OCI-LY3 (cell line): ENCODE results near the gene RBM11.

Experiments
- H2AFZ ChIP-seq: fragments of 200-600, 300-600 bp; shearing (Covaris generic); 2 replicates; pipeline ENCODE4 v1.6.0; 2014; ENCODE audit warnings: antibody characterized with exemption, low read depth, low read length
- H3K27ac ChIP-seq: fragments of 200-600, 300-600 bp; sonication (generic); 2 replicates; pipeline ENCODE4 v1.5.1; 2014; ENCODE audit warnings: mild to moderate bottlenecking, low read length, moderate library complexity, mixed read lengths
- H3K27me3 ChIP-seq: fragments of 200-600, 300-600 bp; sonication (generic); 2 replicates; pipeline ENCODE4 v1.6.1; 2014; ENCODE audit warnings: low read depth, low read length, mixed read lengths
- H3K36me3 ChIP-seq: fragments of 200-600, 300-600 bp; sonication (generic); replicated peaks from 2 replicates; pipeline ENCODE3; 2014; ENCODE audit warnings: low read depth, low read length, mixed read lengths
- H3K4me1 ChIP-seq: fragments of 300-600, 200-600 bp; sonication (generic); 2 replicates; pipeline ENCODE4 v1.6.1; 2014; ENCODE audit warnings: low read length, mixed read lengths
- H3K4me2 ChIP-seq: fragments of 200-600, 300-600 bp; sonication (generic); 2 replicates; pipeline ENCODE4 v1.6.1; 2014; ENCODE audit warnings: low read length, mixed read lengths
- H3K4me3 ChIP-seq: fragments of 300-600, 200-600 bp; sonication (generic); 2 replicates; pipeline ENCODE4 v1.5.1; 2014; ENCODE audit warnings: antibody characterized with exemption, mild to moderate bottlenecking, low read length, moderate library complexity
- H3K79me2 ChIP-seq: fragments of 300-600, 200-600 bp; shearing (Covaris generic); 2 replicates; pipeline ENCODE4 v1.6.1; 2014; ENCODE audit warnings: mild to moderate bottlenecking, low read length, mixed read lengths
- H3K9ac ChIP-seq: fragments of 300-600, 200-600 bp; shearing (Covaris generic); 2 replicates; pipeline ENCODE4 v1.6.0; 2014; ENCODE audit warnings: mild to moderate bottlenecking, low read length, moderate library complexity
- H3K9me3 ChIP-seq: fragments of 200-600, 300-600 bp; shearing (Covaris generic); 2 replicates; pipeline ENCODE4 v1.6.1; 2014; ENCODE audit warnings: low read length, mixed read lengths; ENCODE audit not compliant: insufficient read depth
- H4K20me1 ChIP-seq: fragments of 200-600, 300-600 bp; sonication (generic); 2 replicates; pipeline ENCODE4 v1.6.1; 2016; ENCODE audit warnings: low read length, mixed read lengths; ENCODE audit not compliant: insufficient read depth
- EZH2phosphoT487 ChIP-seq: fragments of 200-600 bp; shearing (Covaris generic); IDR thresholded peaks from 2 replicates; pipeline ENCODE4 v1.6.1; 2018; ENCODE audit warnings: antibody characterized with exemption, mixed run types, low read depth
- TF ChIP-seq, protein P1 (sequence below): fragments of 200-600, 300-600 bp; sonication (generic); IDR thresholded peaks from 2 replicates; pipeline ENCODE4 v1.5.1; 2014; ENCODE audit warnings: antibody characterized with exemption, low read length, low read depth

Gene RBM11

DNA sequence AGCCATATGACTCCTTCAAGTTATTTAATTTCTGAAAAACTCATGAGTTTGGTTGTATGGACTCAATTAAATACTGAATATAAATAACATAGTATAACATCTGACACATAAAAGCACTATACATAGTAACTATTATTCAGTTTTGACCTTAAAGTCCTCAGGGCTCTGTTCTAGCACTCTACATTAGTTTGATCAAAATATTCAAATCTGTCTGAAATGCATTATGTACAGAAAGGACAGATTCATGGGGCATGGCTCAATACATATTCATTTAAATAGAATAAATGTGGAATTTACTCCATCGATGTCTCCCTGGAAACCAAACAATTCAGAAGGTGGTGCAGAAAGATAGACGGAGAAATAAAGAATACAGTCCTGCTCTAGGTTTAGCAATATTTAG, 49.1 kb downstream of the RBM11 start:
- no peaks in the 10 kb centered on the region for H3K79me2 ChIP-seq
- no peak overlapping the region for H3K4me3 ChIP-seq
- H2AFZ ChIP-seq = no peak overlapping the region
- no peak overlapping the region for H3K4me2 ChIP-seq
- no peak overlapping the region for H3K27ac ChIP-seq
- H4K20me1 ChIP-seq = no peaks in the 10 kb centered on the region
- H3K9me3 ChIP-seq = no peaks in the 10 kb centered on the region
- H3K27me3 ChIP-seq = no peaks in the 10 kb centered on the region
- no peaks in the 10 kb centered on the region for H3K36me3 ChIP-seq
- TF ChIP-seq EZH2phosphoT487 = no peak
- TF ChIP-seq, protein P1, sequence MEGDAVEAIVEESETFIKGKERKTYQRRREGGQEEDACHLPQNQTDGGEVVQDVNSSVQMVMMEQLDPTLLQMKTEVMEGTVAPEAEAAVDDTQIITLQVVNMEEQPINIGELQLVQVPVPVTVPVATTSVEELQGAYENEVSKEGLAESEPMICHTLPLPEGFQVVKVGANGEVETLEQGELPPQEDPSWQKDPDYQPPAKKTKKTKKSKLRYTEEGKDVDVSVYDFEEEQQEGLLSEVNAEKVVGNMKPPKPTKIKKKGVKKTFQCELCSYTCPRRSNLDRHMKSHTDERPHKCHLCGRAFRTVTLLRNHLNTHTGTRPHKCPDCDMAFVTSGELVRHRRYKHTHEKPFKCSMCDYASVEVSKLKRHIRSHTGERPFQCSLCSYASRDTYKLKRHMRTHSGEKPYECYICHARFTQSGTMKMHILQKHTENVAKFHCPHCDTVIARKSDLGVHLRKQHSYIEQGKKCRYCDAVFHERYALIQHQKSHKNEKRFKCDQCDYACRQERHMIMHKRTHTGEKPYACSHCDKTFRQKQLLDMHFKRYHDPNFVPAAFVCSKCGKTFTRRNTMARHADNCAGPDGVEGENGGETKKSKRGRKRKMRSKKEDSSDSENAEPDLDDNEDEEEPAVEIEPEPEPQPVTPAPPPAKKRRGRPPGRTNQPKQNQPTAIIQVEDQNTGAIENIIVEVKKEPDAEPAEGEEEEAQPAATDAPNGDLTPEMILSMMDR = no peak
- no peak overlapping the region for H3K9ac ChIP-seq
- H3K4me1 ChIP-seq = no peaks in the 10 kb centered on the region

DNA sequence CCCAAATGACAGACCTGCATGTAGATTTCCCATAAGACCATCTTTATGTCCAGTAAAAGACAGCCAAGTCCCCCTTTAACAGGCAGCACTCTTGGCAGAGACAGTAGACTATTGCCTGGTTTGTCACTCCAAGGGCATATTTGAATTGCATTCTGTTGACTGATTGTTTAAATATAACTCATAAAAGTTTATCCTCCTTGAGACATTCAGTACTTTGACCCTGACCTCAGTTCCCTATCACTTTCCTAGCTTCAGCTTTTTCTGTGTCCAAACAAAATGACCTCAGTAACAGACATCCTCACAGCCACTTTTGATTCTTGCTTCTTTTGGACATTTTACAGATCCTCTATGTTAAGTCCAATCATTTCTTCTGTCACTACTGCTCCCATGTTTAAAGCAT, 51.1 kb downstream of the RBM11 start:
- TF ChIP-seq, protein P1 = no peak
- no peak for TF ChIP-seq EZH2phosphoT487
- no peaks in the 10 kb centered on the region for H3K9me3 ChIP-seq

DNA sequence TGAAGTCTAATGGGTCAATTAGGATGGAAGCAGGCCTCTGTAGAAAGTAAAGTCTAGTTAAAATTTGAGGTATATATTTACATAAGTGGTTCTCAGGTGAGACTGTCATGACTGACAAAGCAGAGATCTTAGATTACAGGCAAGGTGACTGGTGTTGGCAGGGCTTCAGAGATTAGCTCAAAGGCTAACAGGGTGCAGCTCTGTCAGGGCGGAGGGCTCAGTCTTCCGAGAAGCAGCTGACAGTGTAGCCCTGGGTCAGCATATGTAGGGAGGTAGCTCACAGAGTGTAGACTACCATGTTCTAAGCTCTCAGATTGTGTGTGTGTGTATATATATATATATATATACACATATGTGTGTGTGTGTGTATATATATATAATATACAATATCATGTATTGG, 54.7 kb downstream of the RBM11 start:
- no peak overlapping the region for H3K9ac ChIP-seq
- H3K4me3 ChIP-seq = no peak overlapping the region
- no peaks in the 10 kb centered on the region for H3K79me2 ChIP-seq
- H3K27ac ChIP-seq = no peak overlapping the region
- no peak overlapping the region for H3K4me2 ChIP-seq
- no peaks in the 10 kb centered on the region for H3K4me1 ChIP-seq
- TF ChIP-seq EZH2phosphoT487 = no peak
- TF ChIP-seq, protein P1 = no peak
- no peaks in the 10 kb centered on the region for H3K9me3 ChIP-seq
- no peaks in the 10 kb centered on the region for H3K36me3 ChIP-seq
- no peaks in the 10 kb centered on the region for H3K27me3 ChIP-seq
- H2AFZ ChIP-seq = no peak overlapping the region
- no peaks in the 10 kb centered on the region for H4K20me1 ChIP-seq

More for the DNA sequence above, 51.1 kb downstream of the RBM11 start:
- Histone ChIP-seq H3K27ac (no peak overlapping the region), H3K9ac (no peak overlapping the region), H3K4me1 (no peaks in the 10 kb centered on the region), H3K4me3 (no peak overlapping the region), H4K20me1 (no peaks in the 10 kb centered on the region), H3K27me3 (no peaks in the 10 kb centered on the region), H2AFZ (no peak overlapping the region), H3K36me3 (no peaks in the 10 kb centered on the region), H3K4me2 (no peak overlapping the region), H3K79me2 (no peaks in the 10 kb centered on the region)

DNA sequence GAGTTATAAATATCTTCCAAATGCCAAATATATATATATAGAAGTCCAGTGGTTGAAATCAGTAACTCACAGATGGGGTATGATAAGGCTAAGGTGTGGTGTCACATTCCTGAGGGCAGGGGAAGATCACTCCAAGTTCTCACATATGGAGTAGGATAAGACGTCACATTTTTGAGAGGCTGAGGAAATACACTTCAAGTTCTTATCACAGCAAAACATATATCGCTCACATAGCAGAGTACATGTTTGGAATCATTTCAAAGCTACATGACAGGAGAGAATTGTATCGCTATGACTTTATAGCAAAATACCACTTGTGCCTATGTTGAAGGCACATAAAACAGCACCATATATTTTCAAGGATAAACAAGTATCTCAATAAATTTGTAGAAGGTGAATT, 55.1 kb downstream of the RBM11 start:
- Histone ChIP-seq H2AFZ (no peak overlapping the region), H3K9me3 (no peaks in the 10 kb centered on the region), H3K4me3 (no peak overlapping the region), H4K20me1 (no peaks in the 10 kb centered on the region), H3K27ac (no peak overlapping the region), H3K36me3 (no peaks in the 10 kb centered on the region), H3K9ac (no peak overlapping the region), H3K27me3 (no peaks in the 10 kb centered on the region), H3K79me2 (no peaks in the 10 kb centered on the region), H3K4me1 (no peaks in the 10 kb centered on the region), H3K4me2 (no peak overlapping the region)
- TF ChIP-seq EZH2phosphoT487 = no peak
- TF ChIP-seq, protein P1 = no peak
